GM12878 (cell line): ENCODE data around the gene RBAK. TPM values are rescaled to one million over a fixed set of nuclear protein-coding genes. Genes with fewer than 3 reads are reported as not detected.
"Not testable (repeated sequence)": the region's sequence is repeated elsewhere in the genome, so short reads cannot be mapped to it uniquely, and the experiment has no call there.

Experiments
- ATAC-seq: fragments of 200-7000 bp; cut with Tn5 transposase; 3 replicates; pipeline ENCODE4 v1.9.1; 2020; ENCODE audit warnings: mild to moderate bottlenecking, moderate library complexity
- BruUV-seq: library from RNA; stranded (reverse); fragments of 400-500 nt; replicated peaks from 2 replicates; lab custom pipeline; 2021; lab: Mats Ljungman, UMichigan
- CTCF ChIA-PET: fragments of 300-600 bp; sonication (Branson Sonifier 250); formaldehyde crosslinking; extraction: SDS; loops from one replicate; lab custom pipeline; 2021; ENCODE audit warnings: inconsistent platforms; lab: Yijun Ruan, JAX
- POLR2A ChIA-PET: fragments of 350-600 bp; formaldehyde crosslinking; extraction: SDS; loops from one replicate; lab custom pipeline; 2021; ENCODE audit warnings: inconsistent platforms; lab: Charles Lee
- RAD21 ChIA-PET: fragments of 300-600 bp; sonication (Branson Sonifier 250); formaldehyde crosslinking; loops from one replicate; lab custom pipeline; 2023; ENCODE audit warnings: antibody characterized with exemption; ENCODE audit not compliant: unreplicated experiment; lab: Charles Lee
- SMC1A ChIA-PET: fragments of 300-600 bp; sonication (Branson Sonifier 250); formaldehyde crosslinking; loops from one replicate; lab custom pipeline; 2023; ENCODE audit not compliant: unreplicated experiment, uncharacterized antibody; lab: Charles Lee
- DNase-seq: peaks from one replicate; pipeline ENCODE4 v3.0.0-alpha.2; 2011; ENCODE audit warnings: low read depth, low spot score
- FAIRE-seq: peaks from 3 replicates; lab custom pipeline; 2011; peaks lifted over from hg19 to GRCh38; lab: Jason Lieb, UNC
- H2AFZ ChIP-seq: 2 replicates; pipeline ENCODE4 v1.6.0; 2011; ENCODE audit warnings: low read depth, low read length, control low read depth; ENCODE audit not compliant: control insufficient read depth
- H3K27ac ChIP-seq: 2 replicates; pipeline ENCODE4 v1.5.1; 2011; ENCODE audit warnings: control low read depth; ENCODE audit not compliant: control insufficient read depth, insufficient read depth
- H3K27me3 ChIP-seq, 2 experiments: replicated peaks in 1 of 2; 2 replicates each; pipeline versions ENCODE4 v1.6.0 to v1.6.1; 2011; ENCODE audit warnings: low read length in 1 of 2; ENCODE audit not compliant: control insufficient read depth in 2 of 2, insufficient read depth in 2 of 2
- H3K36me3 ChIP-seq, 2 experiments: 2 replicates each; pipeline ENCODE4 v1.5.1; 2011; ENCODE audit warnings: low read length in 1 of 2; ENCODE audit not compliant: control insufficient read depth in 2 of 2, insufficient read depth in 2 of 2
- H3K4me1 ChIP-seq: 2 replicates; pipeline ENCODE4 v1.6.1; 2011; ENCODE audit warnings: mild to moderate bottlenecking, low read length, moderate library complexity, mixed read lengths; ENCODE audit not compliant: control insufficient read depth, insufficient read depth
- H3K4me2 ChIP-seq: 2 replicates; pipeline ENCODE4 v1.6.0; 2011; ENCODE audit warnings: control low read depth; ENCODE audit not compliant: control insufficient read depth, insufficient read depth
- H3K4me3 ChIP-seq: fragments of 200-600 bp; sonication (generic); 2 replicates; pipeline ENCODE4 v1.5.1; 2016
- H3K79me2 ChIP-seq: 2 replicates; pipeline ENCODE4 v1.6.0; 2011; ENCODE audit warnings: low read length; ENCODE audit not compliant: control insufficient read depth, insufficient read depth
- H3K9ac ChIP-seq: 2 replicates; pipeline ENCODE4 v1.8.0; 2011; ENCODE audit warnings: low read length, control low read depth, mixed read lengths; ENCODE audit not compliant: control insufficient read depth, insufficient read depth
- H3K9me3 ChIP-seq: replicated peaks from 3 replicates; pipeline ENCODE4 v1.5.1; 2011; ENCODE audit warnings: mild to moderate bottlenecking, low read length; ENCODE audit not compliant: control insufficient read depth, insufficient read depth
- H4K20me1 ChIP-seq: 2 replicates; pipeline ENCODE4 v1.6.0; 2011; ENCODE audit not compliant: control insufficient read depth, insufficient read depth
- ATF2 ChIP-seq: IDR thresholded peaks from 2 replicates; pipeline ENCODE4 v1.6.1; 2012; ENCODE audit warnings: low read length, inconsistent platforms
- ATF7 ChIP-seq: fragments of 450-650 bp; IDR thresholded peaks from 2 replicates; pipeline ENCODE4 v1.6.1; 2016; ENCODE audit warnings: low read depth, mild to moderate bottlenecking
- EGR1 ChIP-seq, 2 experiments: IDR thresholded peaks; 1 replicate in 1 of 2; 2 replicates in 1 of 2; pipeline ENCODE4 v1.6.1; 2011 to 2012; ENCODE audit warnings: low read depth in 2 of 2, low read length in 2 of 2, borderline replicate concordance in 1 of 2, mild to moderate bottlenecking in 1 of 2, moderate library complexity in 1 of 2
- FOXK2 ChIP-seq: fragments of 450-650 bp; IDR thresholded peaks from 2 replicates; pipeline ENCODE4 v1.6.1; 2017; ENCODE audit warnings: mild to moderate bottlenecking, moderate library complexity
- NR2C2 ChIP-seq: IDR thresholded peaks from 2 replicates; pipeline ENCODE4 v1.6.1; 2011; ENCODE audit warnings: borderline replicate concordance, low read depth; ENCODE audit not compliant: control insufficient read depth, insufficient read length
- SMC3 ChIP-seq: IDR thresholded peaks from 2 replicates; pipeline ENCODE4 v1.6.1; 2011; ENCODE audit warnings: low read length, improper control_type of control experiment, borderline replicate concordance
- TAF1 ChIP-seq: IDR thresholded peaks from 2 replicates; pipeline ENCODE4 v1.6.1; 2011; ENCODE audit warnings: mild to moderate bottlenecking, low read depth, low read length, borderline replicate concordance
- ZBED1 ChIP-seq: IDR thresholded peaks from 2 replicates; pipeline ENCODE4 v1.6.1; 2016; ENCODE audit warnings: borderline replicate concordance
- ZNF207 ChIP-seq: fragments of 450-650 bp; IDR thresholded peaks from 2 replicates; pipeline ENCODE4 v1.6.1; 2014; ENCODE audit warnings: antibody characterized with exemption, mild to moderate bottlenecking, borderline replicate concordance
- ZNF24 ChIP-seq: fragments of 450-650 bp; IDR thresholded peaks from 2 replicates; pipeline ENCODE4 v1.6.1; 2017; ENCODE audit warnings: antibody characterized with exemption, mild to moderate bottlenecking
- ZNF687 ChIP-seq: fragments of 450-650 bp; IDR thresholded peaks from 2 replicates; pipeline ENCODE4 v1.6.1; 2017; ENCODE audit warnings: mild to moderate bottlenecking, moderate library complexity
- WGBS: methylation state at CpG from one replicate; pipeline ENCODE4 v1.1.6; 2016; ENCODE audit warnings: low lambda C conversion rate; ENCODE audit not compliant: insufficient replicate concordance, insufficient coverage; ENCODE audit errors: missing lambda C conversion rate; 5-methylcytosine and 5-hydroxymethylcytosine counted together
- in situ Hi-C: fragments of 300-500 bp; cut with MboI; formaldehyde crosslinking; loops from 9 replicates; pipeline ENCODE4 v1.14.3; 2018; ENCODE audit warnings: mixed read lengths
- intact Hi-C: fragments of 100-400 bp; cut with micrococcal nuclease; formaldehyde crosslinking; loops from one replicate; pipeline ENCODE4 v1.14.2; 2022; ENCODE audit not compliant: unreplicated experiment
- polyA plus RNA-seq, 11 experiments: library from polyadenylated mRNA; depleted of rRNA in 4 of 11; unstranded in 6 of 11; stranded (reverse) in 5 of 11; fragments of >200 nt; fragmentation: Nextera tagmentation in 4 of 11; fragmentation: Illumina TruSeq in 1 of 11; extraction: Ambion mirVana in 4 of 11; extraction: Trizol in 1 of 11; gene quantifications; 1 replicate in 1 of 11; 2 replicates in 10 of 11; pipeline versions ENCODE4 v1.2.1 to v1.2.3, GENCODE V29; 2011 to 2016; ENCODE audit warnings: inconsistent platforms in 2 of 11, missing spikeins in 2 of 11, low read depth in 1 of 11
- total RNA-seq, 4 experiments: library from RNA; depleted of rRNA in 3 of 4; stranded (reverse); fragments of >200 nt in 3 of 4; fragmentation: Illumina TruSeq in 1 of 4; extraction: Trizol in 1 of 4; gene quantifications; 2 replicates each; pipeline versions ENCODE4 v1.2.1 to v1.2.3, GENCODE V29; 2013 to 2021

RBAK gene
- total and polyA plus RNA-seq, 10 of the 15 experiments (the other 5 are each of a cell fraction or from before 2014, with no cell fraction given), result 1.9 to 10.2 (median 5.9) TPM

- DNase-seq, H3K27ac ChIP-seq, ATAC-seq, H3K4me1 ChIP-seq, SMC1A ChIA-PET, RAD21 ChIA-PET, H4K20me1 ChIP-seq, H3K9ac ChIP-seq, BruUV-seq, in situ Hi-C loops, H3K27me3 ChIP-seq, FAIRE-seq, H2AFZ ChIP-seq, POLR2A ChIA-PET: not testable (repeated sequence)
- Histone ChIP-seq H3K4me3 (peak overlapping the region; percentile 95; the same call in 1 of the 2 replicates), H3K4me2 (peak overlapping the region; percentile 44), H3K79me2 (peaks cover 14% of the 10 kb centered on the region), H3K36me3 (peaks cover 0 to 12% of the 10 kb centered on the region in 2 experiments; a peak in 3 of 4 replicates), H3K9me3 (peaks cover 11% of the 10 kb centered on the region)
- 94% methylated on average over 2 of the region's 2 CpGs for WGBS
- intact Hi-C loops, result loop anchor here (10.0 kb wide), 1 partner anchor 72 kb away; no protein-coding TSS in a partner anchor
- CTCF ChIA-PET, result interaction anchor here (0.7 kb wide), 1 partner anchor 1086 kb away, joined by 3 read pairs; no protein-coding TSS in a partner anchor
These were observed 1.5 kb downstream of the RBAK start for GRCh38 chr7:5047127-5047526.

- intact Hi-C loops, result no loop called here
- Histone ChIP-seq H3K4me3 (no peak overlapping the region), H3K9ac (no peak overlapping the region), H2AFZ (no peak overlapping the region), H4K20me1 (no peaks in the 10 kb centered on the region), H3K4me2 (no peak overlapping the region), H3K27me3 (no peaks in the 10 kb centered on the region), H3K27ac (no peak overlapping the region), H3K36me3 (peaks cover 0 to 16% of the 10 kb centered on the region in 2 experiments; a peak in 3 of 4 replicates), H3K4me1 (no peaks in the 10 kb centered on the region), H3K79me2 (peaks cover 14% of the 10 kb centered on the region), H3K9me3 (peaks cover 20% of the 10 kb centered on the region)
- POLR2A ChIA-PET, result no interaction called here
- RAD21 ChIA-PET, result no interaction called here
- SMC1A ChIA-PET, result interaction anchor here (0.5 to 1.2 kb wide), 2 partner anchors 10 to 13 kb away, joined by 3 read pairs; no protein-coding TSS in a partner anchor
- no TSS peak for BruUV-seq
- in situ Hi-C loops, result no loop called here
- CTCF ChIA-PET, result no interaction called here
- no peak for TF ChIP-seq ATF2
- TF ChIP-seq ZNF24, result no peak
- TF ChIP-seq ATF7, result no peak
- TF ChIP-seq ZBED1, result no peak
- TF ChIP-seq EGR1 (IDR thresholded peaks at IDR 0.05; ENCODE audit: borderline replicate concordance in 1 of 2, low read depth in 2 of 2, low read length in 2 of 2), result no peak
- no peak for TF ChIP-seq ZNF207
- TF ChIP-seq NR2C2, result no peak
- no peak for TF ChIP-seq SMC3
- no peak for TF ChIP-seq TAF1
- no peak for TF ChIP-seq ZNF687
- TF ChIP-seq FOXK2, result no peak
- no peak for DNase-seq
- FAIRE-seq, result no peak
- no peak for ATAC-seq
- WGBS, result 93% methylated on average over 2 of the region's 2 CpGs
These were observed 5.0 kb downstream of the RBAK start for GRCh38 chr7:5050676-5051075.
